RWPE2 (cell line): Measurements from ENCODE around the gene AOX1.

ENCODE experiments used
- ATAC-seq: fragments of 200-7000 bp; cut with Tn5 transposase; 3 replicates; pipeline ENCODE4 v1.9.1; 2021; ENCODE audit warnings: low read depth
- DNase-seq: peaks from one replicate; pipeline ENCODE4 v3.0.0-alpha.2; 2020; ENCODE audit warnings: low spot score
- H3K27ac ChIP-seq: fragments of 450-650 bp; 2 replicates; pipeline ENCODE4 v1.5.1; 2017; ENCODE audit warnings: mild to moderate bottlenecking; ENCODE audit not compliant: poor library complexity, severe bottlenecking
- H3K27me3 ChIP-seq: fragments of 250-450 bp; sonication (Bioruptor Pico); 2 replicates; pipeline ENCODE4 v1.5.1; 2021; ENCODE audit warnings: mild to moderate bottlenecking, moderate library complexity; ENCODE audit not compliant: insufficient read depth, poor library complexity, severe bottlenecking
- H3K36me3 ChIP-seq: fragments of 250-450 bp; sonication (Bioruptor Pico); 2 replicates; pipeline ENCODE4 v1.5.1; 2020; ENCODE audit warnings: low read depth, mild to moderate bottlenecking, moderate library complexity
- H3K4me1 ChIP-seq: fragments of 250-450 bp; sonication (Bioruptor Pico); 2 replicates; pipeline ENCODE4 v1.5.1; 2021; ENCODE audit warnings: mild to moderate bottlenecking, moderate library complexity; ENCODE audit not compliant: insufficient read depth, poor library complexity, severe bottlenecking
- H3K4me3 ChIP-seq: fragments of 250-450 bp; sonication (Bioruptor Pico); 2 replicates; pipeline ENCODE4 v1.5.1; 2021; ENCODE audit warnings: mild to moderate bottlenecking, moderate library complexity; ENCODE audit not compliant: severe bottlenecking
- H3K9me3 ChIP-seq: fragments of 250-450 bp; sonication (Bioruptor Pico); 2 replicates; pipeline ENCODE4 v1.5.1; 2021; ENCODE audit warnings: mild to moderate bottlenecking, moderate library complexity; ENCODE audit not compliant: severe bottlenecking
- CTCF ChIP-seq: fragments of 450-650 bp; IDR thresholded peaks from one replicate; pipeline ENCODE4 v1.5.1; 2017; ENCODE audit warnings: mild to moderate bottlenecking, moderate library complexity; ENCODE audit not compliant: poor library complexity, severe bottlenecking

Gene AOX1

GRCh38 chr2:200599206-200599605 lies 13.4 kb downstream of the AOX1 start:
- H3K9me3 ChIP-seq: no peaks in the 10 kb centered on the region
- DNase-seq: no peak
- no peaks in the 10 kb centered on the region for H3K36me3 ChIP-seq
- no peak overlapping the region for H3K27ac ChIP-seq
- H3K4me3 ChIP-seq: no peak overlapping the region
- no peak for ATAC-seq
- H3K27me3 ChIP-seq: no peaks in the 10 kb centered on the region
- TF ChIP-seq CTCF: no peak
- H3K4me1 ChIP-seq: peaks cover 16% of the 10 kb centered on the region

- Histone ChIP-seq H3K4me1 (peaks cover 26% of the 10 kb centered on the region), H3K4me3 (no peak overlapping the region), H3K27ac (peak overlapping the region; percentile 16), H3K27me3 (no peaks in the 10 kb centered on the region), H3K36me3 (no peaks in the 10 kb centered on the region), H3K9me3 (no peaks in the 10 kb centered on the region)
- ATAC-seq (no peak; the same call in 2 of the 3 replicates), DNase-seq (no peak)
- TF ChIP-seq CTCF: no peak
These were observed 14.9 kb downstream of the AOX1 start for GRCh38 chr2:200600549-200601225.

GRCh38 chr2:200602584-200602983 lies 16.8 kb downstream of the AOX1 start:
- DNase-seq: no peak
- Histone ChIP-seq H3K9me3 (no peaks in the 10 kb centered on the region), H3K4me1 (peaks cover 26% of the 10 kb centered on the region), H3K27me3 (no peaks in the 10 kb centered on the region), H3K36me3 (no peaks in the 10 kb centered on the region), H3K4me3 (no peak overlapping the region), H3K27ac (no peak overlapping the region)
- TF ChIP-seq CTCF: no peak
- no peak for ATAC-seq

GRCh38 chr2:200603972-200604371 lies 18.2 kb downstream of the AOX1 start:
- Histone ChIP-seq H3K9me3 (no peaks in the 10 kb centered on the region), H3K4me3 (no peak overlapping the region), H3K27me3 (no peaks in the 10 kb centered on the region), H3K36me3 (no peaks in the 10 kb centered on the region), H3K4me1 (peaks cover 34% of the 10 kb centered on the region), H3K27ac (peak overlapping the region; percentile 86)
- DNase-seq: no peak
- peak; percentile 92 for ATAC-seq
- no peak for TF ChIP-seq CTCF

GRCh38 chr2:200604571-200605255 lies 18.9 kb downstream of the AOX1 start:
- Histone ChIP-seq H3K4me3 (no peak overlapping the region), H3K36me3 (no peaks in the 10 kb centered on the region), H3K27ac (peak overlapping the region; percentile 86), H3K9me3 (no peaks in the 10 kb centered on the region), H3K27me3 (no peaks in the 10 kb centered on the region), H3K4me1 (peaks cover 42% of the 10 kb centered on the region)
- ATAC-seq (no peak), DNase-seq (no peak)
- TF ChIP-seq CTCF: no peak
